Gastrocnemius medialis (tissue), 4 donors: ENCODE data around the gene SLC12A7. TPM values are rescaled to one million over a fixed set of nuclear protein-coding genes. Genes with fewer than 3 reads are reported as not detected.
A peak's percentile ranks its signal among the peaks of the same experiment; 100 is the strongest.

Experiments
- ATAC-seq, 2 donors: fragments of 150-250 bp; one replicate each; pipeline ENCODE4 v1.9.1; 2016
- DNase-seq, 2 donors: peaks; one replicate each; pipeline ENCODE4 v3.0.0-alpha.2; 2019
- H3K27ac ChIP-seq, 4 donors: fragments of 200-600 bp; sonication (generic); 1 replicate in 1 of 4; 2 replicates in 3 of 4; pipeline ENCODE4 v1.5.1; 2016 to 2018; ENCODE audit warnings: mild to moderate bottlenecking in 2 of 4, moderate library complexity in 1 of 4
- H3K27me3 ChIP-seq, 3 donors: fragments of 200-600 bp; sonication (generic) in 2 of 3; 1 replicate in 1 of 3; 2 replicates in 2 of 3; pipeline versions ENCODE4 v1.5.1 to v1.6.0; 2016 to 2019; ENCODE audit warnings: mild to moderate bottlenecking in 1 of 3, moderate library complexity in 1 of 3
- H3K36me3 ChIP-seq, 2 donors: fragments of 200-600 bp; sonication (generic) in 1 of 2; one replicate each; pipeline ENCODE4 v1.5.1; 2017 to 2018
- H3K4me1 ChIP-seq, 2 donors: fragments of 200-600 bp; sonication (generic) in 1 of 2; one replicate each; pipeline ENCODE4 v1.5.1; 2016 to 2017; ENCODE audit warnings: mild to moderate bottlenecking in 2 of 2
- H3K4me3 ChIP-seq, 4 donors: fragments of 200-600 bp; sonication (generic) in 3 of 4; 1 replicate in 1 of 4; 2 replicates in 3 of 4; pipeline ENCODE4 v1.5.1; 2016 to 2019; ENCODE audit warnings: mild to moderate bottlenecking in 2 of 4
- H3K9me3 ChIP-seq, 3 donors: fragments of 200-600 bp; sonication (generic) in 2 of 3; 1 replicate in 1 of 3; 2 replicates in 2 of 3; pipeline ENCODE4 v1.5.1; 2016 to 2019
- POLR2A ChIP-seq, 2 donors: fragments of 450-650 bp; IDR thresholded peaks; one replicate each; pipeline ENCODE4 v1.6.1; 2017; ENCODE audit warnings: antibody characterized with exemption in 2 of 2, mild to moderate bottlenecking in 2 of 2, moderate library complexity in 2 of 2
- in situ Hi-C, 4 donors: fragments of 200-750 bp; cut with MboI; loops; one replicate each; pipeline versions ENCODE4 v1.15.0 to v1.8.0; 2017; ENCODE audit warnings: low sequenced_read_pairs in 4 of 4
- intact Hi-C: fragments of 100-400 bp; cut with DNase I; formaldehyde crosslinking; loops from one replicate; pipeline ENCODE4 v1.15.1; 2023; ENCODE audit warnings: low total_unique reads
- total RNA-seq, 4 donors: library from RNA; depleted of rRNA; stranded (reverse); fragments of >200 nt; gene quantifications; one replicate each; pipeline versions ENCODE4 v1.1.0 to v1.2.3, GENCODE V29; 2016
- TF ChIP-seq, protein P1 (sequence below), 5 experiments: fragments of 450-650 bp in 3 of 5; fragments of 200-600 bp in 2 of 5; sonication (generic) in 2 of 5; IDR thresholded peaks in 4 of 5; conservative IDR thresholded peaks in 1 of 5; 1 replicate in 4 of 5; 2 replicates in 1 of 5; pipeline ENCODE4 v1.5.1; 2016 to 2019; ENCODE audit warnings: antibody characterized with exemption in 5 of 5, mild to moderate bottlenecking in 3 of 5, moderate library complexity in 3 of 5

SLC12A7 gene
- total RNA-seq, 4 donors from 2014 or later = 1.6 to 5.3 (median 3.5) TPM

DNA sequence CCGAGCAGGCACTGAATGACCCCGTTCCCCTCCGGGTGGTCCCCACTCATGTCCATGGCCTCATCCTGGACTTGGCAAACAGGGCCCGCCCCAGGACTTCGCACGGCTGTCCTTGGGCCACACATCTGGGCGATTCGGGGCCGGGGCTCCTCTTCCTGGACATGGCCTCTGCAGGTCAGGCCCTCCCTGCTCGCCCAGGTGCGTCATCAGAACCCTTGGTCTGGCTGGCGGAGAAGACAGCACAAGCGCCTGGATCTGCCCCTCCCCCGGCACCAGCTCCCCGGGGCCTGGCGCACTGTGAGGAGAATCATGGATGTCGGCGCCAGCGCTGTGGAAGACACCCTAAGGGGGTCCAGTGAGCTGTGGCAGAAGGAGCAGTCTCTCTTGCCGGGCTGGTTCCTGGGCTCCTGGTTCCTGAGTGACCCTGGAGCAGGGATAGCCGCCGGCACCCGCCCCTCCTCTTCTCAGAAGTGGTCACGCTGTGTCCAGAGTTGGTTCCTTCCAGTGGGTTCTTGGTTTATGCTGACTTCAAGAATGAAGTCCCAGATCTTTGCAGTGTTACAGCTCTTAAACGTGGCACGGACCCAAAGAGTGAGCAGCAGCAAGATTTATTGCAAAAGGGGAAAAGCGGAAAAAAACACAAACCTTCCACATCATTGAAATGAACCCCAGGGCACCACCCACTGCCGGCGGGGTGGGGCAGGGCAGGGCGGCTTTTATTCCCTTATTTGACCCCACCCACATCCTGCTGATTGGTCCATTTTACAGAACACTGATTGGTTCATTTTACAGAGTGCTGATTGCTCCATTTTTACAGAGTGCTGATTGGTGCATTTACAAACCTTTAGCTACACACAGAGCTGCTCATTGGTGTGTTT is 25.9 kb upstream of the SLC12A7 start:
- in situ Hi-C loops (loop anchor here in 3 of 4 donors (10.0 to 25.0 kb wide), 3 partner anchors 126 to 151 kb away; partner anchors contain the start of gene NKD2 (in 1 of the 3)), intact Hi-C loops (no loop called here)
- H3K36me3 ChIP-seq = no peaks in the 10 kb centered on the region
- H3K27me3 ChIP-seq = peaks cover 0 to 5% (median 0%) of the 10 kb centered on the region in 3 donors
- ATAC-seq (no peak), DNase-seq (no peak)
- peaks cover 0 to 3% of the 10 kb centered on the region in 2 donors for H3K4me1 ChIP-seq
- H3K9me3 ChIP-seq = no peaks in the 10 kb centered on the region
- TF ChIP-seq, protein P1, sequence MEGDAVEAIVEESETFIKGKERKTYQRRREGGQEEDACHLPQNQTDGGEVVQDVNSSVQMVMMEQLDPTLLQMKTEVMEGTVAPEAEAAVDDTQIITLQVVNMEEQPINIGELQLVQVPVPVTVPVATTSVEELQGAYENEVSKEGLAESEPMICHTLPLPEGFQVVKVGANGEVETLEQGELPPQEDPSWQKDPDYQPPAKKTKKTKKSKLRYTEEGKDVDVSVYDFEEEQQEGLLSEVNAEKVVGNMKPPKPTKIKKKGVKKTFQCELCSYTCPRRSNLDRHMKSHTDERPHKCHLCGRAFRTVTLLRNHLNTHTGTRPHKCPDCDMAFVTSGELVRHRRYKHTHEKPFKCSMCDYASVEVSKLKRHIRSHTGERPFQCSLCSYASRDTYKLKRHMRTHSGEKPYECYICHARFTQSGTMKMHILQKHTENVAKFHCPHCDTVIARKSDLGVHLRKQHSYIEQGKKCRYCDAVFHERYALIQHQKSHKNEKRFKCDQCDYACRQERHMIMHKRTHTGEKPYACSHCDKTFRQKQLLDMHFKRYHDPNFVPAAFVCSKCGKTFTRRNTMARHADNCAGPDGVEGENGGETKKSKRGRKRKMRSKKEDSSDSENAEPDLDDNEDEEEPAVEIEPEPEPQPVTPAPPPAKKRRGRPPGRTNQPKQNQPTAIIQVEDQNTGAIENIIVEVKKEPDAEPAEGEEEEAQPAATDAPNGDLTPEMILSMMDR (IDR thresholded peaks at IDR 0.05 in 4 of 5, conservative IDR thresholded peaks at IDR 0.05 in 1 of 5) = no peak
- no peak for TF ChIP-seq POLR2A (IDR thresholded peaks at IDR 0.05)
- H3K4me3 ChIP-seq = no peak overlapping the region
- H3K27ac ChIP-seq = no peak overlapping the region

DNA sequence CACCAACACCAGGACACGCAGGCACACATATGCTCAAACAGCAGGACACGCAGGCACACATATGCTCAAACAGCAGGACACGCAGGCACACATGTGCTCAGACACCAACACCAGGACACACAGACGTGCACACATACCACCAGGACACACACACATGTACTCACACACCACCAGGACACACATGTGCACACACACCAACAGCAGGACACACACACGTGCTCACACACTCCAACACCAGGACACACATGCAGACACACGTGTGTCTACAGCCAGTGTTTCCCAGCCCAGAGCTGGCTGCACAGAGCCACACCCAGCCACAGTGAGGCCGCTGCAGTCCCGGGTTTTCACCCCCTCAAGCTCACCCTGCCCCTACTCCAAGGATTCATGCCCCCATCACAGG is 25.0 kb upstream of the SLC12A7 start:
- no peak overlapping the region for H3K27ac ChIP-seq

DNA sequence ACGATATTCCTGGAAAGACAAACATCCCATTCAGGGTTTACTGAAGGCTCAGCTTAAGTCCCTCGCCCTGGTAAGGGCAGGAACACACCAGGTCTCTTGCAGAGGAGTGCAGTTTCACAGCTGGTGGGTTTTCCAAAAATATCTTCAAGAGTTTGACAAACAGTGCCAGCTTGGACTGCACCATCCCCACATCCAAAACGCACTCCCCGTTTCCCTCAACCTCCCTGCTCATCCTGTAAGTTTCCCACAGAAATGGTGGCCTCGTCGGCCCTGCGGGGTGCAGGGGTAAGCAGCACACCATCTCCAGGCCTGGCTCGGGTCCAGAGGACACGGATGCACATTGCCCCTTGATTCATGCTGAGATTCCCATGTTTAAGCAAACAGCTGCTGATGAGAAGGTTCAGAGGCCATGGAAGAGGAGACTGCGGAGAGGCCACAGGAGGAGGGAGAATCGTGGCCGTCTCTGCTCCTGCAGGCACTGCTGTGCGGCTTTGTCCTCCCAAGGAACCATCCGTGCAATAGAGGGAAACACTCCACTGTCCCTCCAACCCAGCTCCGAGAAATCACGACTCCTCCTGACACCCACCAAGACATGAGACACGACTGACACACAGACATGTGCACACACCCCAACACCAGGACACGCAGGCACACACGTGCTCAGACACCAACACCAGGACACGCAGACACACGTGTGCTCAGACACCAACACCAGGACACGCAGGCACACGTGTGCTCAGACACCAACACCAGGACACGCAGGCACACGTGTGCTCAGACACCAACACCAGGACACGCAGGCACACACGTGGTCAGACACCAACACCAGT is 24.0 kb upstream of the SLC12A7 start:
- Histone ChIP-seq H3K4me3 (no peak overlapping the region), H3K27ac (no peak overlapping the region), H3K27me3 (peaks cover 0 to 2% (median 0%) of the 10 kb centered on the region in 3 donors), H3K4me1 (peaks cover 0 to 3% of the 10 kb centered on the region in 2 donors), H3K36me3 (no peaks in the 10 kb centered on the region), H3K9me3 (no peaks in the 10 kb centered on the region)
- TF ChIP-seq POLR2A (IDR thresholded peaks at IDR 0.05) = no peak
- TF ChIP-seq, protein P1 (IDR thresholded peaks at IDR 0.05 in 4 of 5, conservative IDR thresholded peaks at IDR 0.05 in 1 of 5) = no peak
- intact Hi-C loops (no loop called here), in situ Hi-C loops (loop anchor here in 3 of 4 donors (10.0 to 25.0 kb wide), 3 partner anchors 124 to 149 kb away; partner anchors contain the start of gene NKD2 (in 1 of the 3))
- DNase-seq (no peak), ATAC-seq (no peak)

More for the DNA sequence above, 25.0 kb upstream of the SLC12A7 start:
- Histone ChIP-seq H3K4me3 (no peak overlapping the region), H3K4me1 (peaks cover 0 to 3% of the 10 kb centered on the region in 2 donors), H3K9me3 (no peaks in the 10 kb centered on the region), H3K36me3 (no peaks in the 10 kb centered on the region), H3K27me3 (peaks cover 0 to 2% (median 0%) of the 10 kb centered on the region in 3 donors)
- intact Hi-C loops = no loop called here
- ATAC-seq (no peak), DNase-seq (no peak)
- in situ Hi-C loops = loop anchor here in 3 of 4 donors (10.0 to 25.0 kb wide), 3 partner anchors 125 to 150 kb away; partner anchors contain the start of gene NKD2 (in 1 of the 3)
- TF ChIP-seq, protein P1 (IDR thresholded peaks at IDR 0.05 in 4 of 5, conservative IDR thresholded peaks at IDR 0.05 in 1 of 5) = no peak
- no peak for TF ChIP-seq POLR2A (IDR thresholded peaks at IDR 0.05)

DNA sequence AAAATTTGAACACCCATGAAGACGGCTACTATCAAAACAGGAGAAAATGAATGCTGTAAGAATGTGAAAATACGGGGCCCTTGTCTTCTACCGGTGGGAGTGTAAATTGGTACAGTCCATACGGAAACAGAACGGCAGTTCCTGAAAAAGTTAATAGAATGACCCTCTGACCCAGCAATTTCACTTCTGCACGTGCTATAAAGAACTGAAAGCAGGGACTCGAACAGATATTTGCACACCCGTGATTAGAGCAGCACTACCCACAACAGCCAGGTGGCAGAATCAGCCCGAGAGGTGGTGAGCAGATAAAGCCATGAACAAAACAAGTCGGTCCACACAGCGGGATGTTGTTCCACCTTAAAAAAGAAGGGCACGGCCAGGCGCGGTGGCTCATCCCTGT is 22.6 kb upstream of the SLC12A7 start:
- H3K4me1 ChIP-seq = no peaks in the 10 kb centered on the region

More for the DNA sequence above, 22.6 kb upstream of the SLC12A7 start:
- no peak overlapping the region for H3K4me3 ChIP-seq
- peak overlapping the region in 2 of 4 donors; percentile 4 to 31 for H3K27ac ChIP-seq
- no peaks in the 10 kb centered on the region for H3K27me3 ChIP-seq
- no peak for ATAC-seq
- no peaks in the 10 kb centered on the region for H3K36me3 ChIP-seq
- TF ChIP-seq, protein P1 (IDR thresholded peaks at IDR 0.05 in 4 of 5, conservative IDR thresholded peaks at IDR 0.05 in 1 of 5) = no peak
- no peak for TF ChIP-seq POLR2A (IDR thresholded peaks at IDR 0.05)
- intact Hi-C loops (no loop called here), in situ Hi-C loops (loop anchor here in 3 of 4 donors (10.0 to 25.0 kb wide), 3 partner anchors 122 to 147 kb away; partner anchors contain the start of gene NKD2 (in 1 of the 3))
- no peak for DNase-seq
- no peaks in the 10 kb centered on the region for H3K9me3 ChIP-seq
